ENCODE data around the gene PLCL2.

PLCL2 gene

DNA sequence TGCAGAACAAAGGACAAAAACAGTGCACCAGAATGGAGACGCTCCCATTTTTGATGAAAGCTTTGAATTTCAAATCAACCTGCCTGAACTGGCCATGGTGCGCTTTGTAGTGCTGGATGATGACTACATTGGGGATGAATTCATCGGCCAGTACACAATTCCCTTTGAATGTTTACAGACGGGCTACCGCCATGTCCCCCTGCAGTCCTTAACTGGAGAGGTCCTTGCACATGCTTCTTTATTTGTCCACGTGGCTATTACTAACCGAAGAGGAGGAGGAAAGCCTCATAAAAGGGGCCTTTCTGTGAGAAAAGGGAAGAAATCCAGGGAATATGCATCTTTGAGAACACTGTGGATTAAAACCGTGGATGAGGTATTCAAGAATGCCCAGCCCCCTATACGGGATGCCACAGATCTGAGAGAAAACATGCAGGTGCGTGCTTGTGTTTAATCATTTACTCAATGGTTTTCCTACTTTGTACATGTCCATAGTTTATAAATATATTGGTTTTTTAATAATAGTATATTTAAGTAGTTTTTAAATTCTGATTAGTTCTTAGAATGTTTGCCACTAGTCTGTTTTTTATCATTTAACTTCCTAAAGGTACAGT lies 127.1 kb downstream of the PLCL2 start:
- H3K9me3 Mint-ChIP-seq: no peaks in the 10 kb centered on the region
- H3K36me3 Mint-ChIP-seq: peaks cover 37% of the 10 kb centered on the region
- no peak overlapping the region for H3K4me3 Mint-ChIP-seq
- peaks cover 19% of the 10 kb centered on the region for H3K4me1 Mint-ChIP-seq
- no peak for ATAC-seq
- H3K27ac Mint-ChIP-seq: no peak overlapping the region
- DNase-seq (ENCODE audit: low spot score in 2 of 2): no peak

DNA sequence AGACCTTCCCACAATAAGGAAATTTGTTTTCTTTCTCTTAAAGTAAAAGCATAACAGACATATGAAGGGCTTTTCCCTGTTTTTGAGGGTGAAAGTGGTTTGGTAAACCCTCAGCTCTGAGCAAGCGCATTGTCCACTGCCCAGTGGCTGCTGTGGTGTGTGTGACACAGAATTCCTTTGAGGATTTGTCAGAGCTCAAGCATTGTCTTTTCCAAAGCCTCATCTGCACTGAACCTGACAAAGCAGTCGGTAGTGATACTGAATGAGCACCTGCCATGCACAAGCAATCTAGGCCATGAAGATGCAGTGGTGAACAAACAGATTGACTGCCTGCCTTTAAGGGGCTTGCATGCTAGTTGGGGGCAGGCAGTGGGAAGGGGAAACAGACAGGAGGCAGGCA lies 128.3 kb downstream of the PLCL2 start:
- peaks cover 24% of the 10 kb centered on the region for H3K4me1 Mint-ChIP-seq
- no peak for DNase-seq (ENCODE audit: low spot score in 2 of 2)
- H3K4me3 Mint-ChIP-seq: no peak overlapping the region
- peaks cover 37% of the 10 kb centered on the region for H3K36me3 Mint-ChIP-seq
- H3K27ac Mint-ChIP-seq: no peak overlapping the region
- H3K9me3 Mint-ChIP-seq: no peaks in the 10 kb centered on the region
- ATAC-seq: no peak

DNA sequence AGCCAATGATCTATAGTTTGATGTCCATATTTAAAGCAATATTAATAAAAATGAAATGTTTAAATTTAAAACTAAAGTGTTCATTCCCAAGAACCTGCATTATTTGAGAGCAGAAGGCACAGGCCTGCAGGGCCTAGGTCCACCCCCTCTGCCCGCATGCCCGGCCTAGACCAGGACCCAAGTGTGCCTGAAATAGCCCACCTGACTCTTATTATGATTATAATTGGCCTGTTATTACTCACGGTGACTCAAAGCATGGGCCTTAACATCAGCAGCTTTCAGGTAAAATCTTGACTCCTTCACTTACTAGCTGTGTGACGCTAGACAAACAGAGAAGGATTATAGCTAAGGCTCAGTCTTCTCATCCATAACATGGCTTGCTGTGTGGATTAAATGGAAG lies 128.8 kb downstream of the PLCL2 start:
- H3K36me3 Mint-ChIP-seq: peaks cover 37% of the 10 kb centered on the region
- DNase-seq (ENCODE audit: low spot score in 2 of 2): no peak
- ATAC-seq: no peak
- H3K27ac Mint-ChIP-seq: no peak overlapping the region
- H3K4me1 Mint-ChIP-seq: peaks cover 25% of the 10 kb centered on the region
- no peak overlapping the region for H3K4me3 Mint-ChIP-seq
- no peaks in the 10 kb centered on the region for H3K9me3 Mint-ChIP-seq

DNA sequence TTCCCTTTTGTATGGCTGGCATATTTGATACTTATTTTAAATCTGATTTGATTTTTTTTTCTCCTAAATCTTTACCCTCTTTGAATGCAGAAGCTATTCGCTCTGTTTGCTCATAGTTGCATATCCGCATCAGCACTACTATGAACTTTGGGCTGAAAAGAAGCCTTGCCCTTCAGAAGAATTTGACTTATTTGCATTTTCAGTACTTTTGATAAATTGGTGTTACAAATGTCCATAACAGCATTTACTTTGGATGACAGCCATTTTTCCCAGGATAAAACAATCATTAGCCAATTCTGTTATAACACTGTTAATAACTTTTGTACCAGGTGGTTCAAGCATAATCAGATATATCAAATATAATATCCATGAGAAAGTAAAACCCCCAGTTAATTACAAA lies 129.5 kb downstream of the PLCL2 start:
- peaks cover 37% of the 10 kb centered on the region for H3K36me3 Mint-ChIP-seq
- DNase-seq (ENCODE audit: low spot score in 2 of 2) (no peak), ATAC-seq (no peak)
- no peak overlapping the region for H3K27ac Mint-ChIP-seq
- H3K4me3 Mint-ChIP-seq: no peak overlapping the region
- no peaks in the 10 kb centered on the region for H3K9me3 Mint-ChIP-seq
- H3K4me1 Mint-ChIP-seq: peaks cover 25% of the 10 kb centered on the region

DNA sequence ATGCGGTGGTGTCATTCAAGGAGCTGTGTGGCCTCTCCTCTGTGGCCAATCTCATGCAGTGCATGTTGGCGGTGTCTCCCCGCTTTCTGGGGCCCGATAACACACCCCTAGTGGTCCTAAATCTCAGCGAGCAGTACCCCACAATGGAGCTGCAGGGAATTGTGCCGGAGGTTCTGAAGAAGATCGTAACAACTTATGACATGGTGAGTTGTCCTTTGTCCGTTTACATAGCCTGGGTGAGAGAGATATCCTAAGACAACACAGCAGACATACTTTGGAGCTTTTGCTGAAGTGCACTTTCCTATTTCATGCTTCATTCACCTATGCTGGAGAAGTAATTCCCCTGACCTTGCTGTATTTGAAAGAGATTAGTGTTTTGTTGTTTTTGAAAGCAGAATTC lies 130.0 kb downstream of the PLCL2 start:
- Mint-ChIP-seq H3K4me3 (no peak overlapping the region), H3K27ac (no peak overlapping the region), H3K36me3 (peaks cover 33% of the 10 kb centered on the region), H3K9me3 (no peaks in the 10 kb centered on the region), H3K4me1 (peaks cover 25% of the 10 kb centered on the region)
- ATAC-seq: no peak
- DNase-seq (ENCODE audit: low spot score in 2 of 2): no peak

DNA sequence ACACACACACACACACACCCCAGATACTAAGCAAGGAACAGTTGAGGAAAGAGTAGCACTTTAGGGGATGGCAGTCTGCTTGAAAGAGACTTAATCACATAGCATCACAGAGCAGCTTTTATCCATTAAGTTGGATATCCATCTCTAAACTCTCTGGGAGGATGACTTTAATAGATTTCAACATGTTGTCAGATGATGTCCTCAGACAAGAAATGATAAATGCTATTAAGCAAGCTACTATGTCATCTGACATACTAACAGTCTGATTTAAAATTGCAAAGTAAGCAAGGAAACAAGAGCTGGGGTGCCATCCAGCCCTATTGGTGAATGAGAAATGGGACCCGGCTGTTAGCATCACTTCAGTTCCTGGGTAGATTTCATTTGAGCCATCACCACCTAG lies 136.9 kb downstream of the PLCL2 start:
- no peak overlapping the region for H3K27ac Mint-ChIP-seq
- H3K36me3 Mint-ChIP-seq: peaks cover 2% of the 10 kb centered on the region
- H3K4me1 Mint-ChIP-seq: peaks cover 54% of the 10 kb centered on the region
- H3K9me3 Mint-ChIP-seq: no peaks in the 10 kb centered on the region
- ATAC-seq: no peak
- no peak for DNase-seq (ENCODE audit: low spot score in 2 of 2)
- no peak overlapping the region for H3K4me3 Mint-ChIP-seq

DNA sequence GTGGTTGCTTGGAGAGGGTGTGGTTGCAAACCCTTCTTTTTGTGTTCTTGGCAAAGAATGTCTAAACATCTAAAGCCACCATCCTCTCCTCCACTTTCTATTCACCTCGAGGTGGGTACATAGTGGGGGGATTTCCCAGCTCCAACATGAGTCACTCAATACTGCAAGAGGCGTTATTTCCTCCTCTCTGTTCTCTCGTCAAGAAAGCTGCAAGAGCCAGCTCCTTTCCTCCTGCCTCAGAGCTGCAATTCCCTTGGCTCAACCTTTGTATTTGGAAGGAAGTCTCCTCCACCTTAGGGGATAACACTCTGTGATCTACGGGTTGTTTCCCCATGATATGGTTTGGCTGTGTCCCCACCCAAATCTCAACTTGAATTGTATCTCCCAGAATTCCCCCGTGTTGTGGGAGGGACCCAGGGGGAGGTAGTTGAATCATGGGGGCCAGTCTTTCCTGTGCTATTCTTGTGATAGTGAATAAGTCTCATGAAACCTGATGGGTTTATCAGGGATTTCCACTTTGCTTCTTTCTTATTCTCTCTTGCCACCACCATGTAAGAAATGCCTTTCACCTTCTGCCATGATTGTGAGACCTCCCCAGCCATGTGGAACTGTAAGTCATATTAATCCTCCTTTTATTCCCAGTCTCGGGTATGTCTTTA lies 138.4 kb downstream of the PLCL2 start:
- ATAC-seq: peak; percentile 99
- Mint-ChIP-seq H3K9me3 (no peaks in the 10 kb centered on the region), H3K4me3 (peak overlapping the region; percentile 66), H3K36me3 (no peaks in the 10 kb centered on the region), H3K27ac (peak overlapping the region; percentile 83), H3K4me1 (peaks cover 54% of the 10 kb centered on the region)
- DNase-seq (ENCODE audit: low spot score in 2 of 2): peak; percentile 26 to 79

DNA sequence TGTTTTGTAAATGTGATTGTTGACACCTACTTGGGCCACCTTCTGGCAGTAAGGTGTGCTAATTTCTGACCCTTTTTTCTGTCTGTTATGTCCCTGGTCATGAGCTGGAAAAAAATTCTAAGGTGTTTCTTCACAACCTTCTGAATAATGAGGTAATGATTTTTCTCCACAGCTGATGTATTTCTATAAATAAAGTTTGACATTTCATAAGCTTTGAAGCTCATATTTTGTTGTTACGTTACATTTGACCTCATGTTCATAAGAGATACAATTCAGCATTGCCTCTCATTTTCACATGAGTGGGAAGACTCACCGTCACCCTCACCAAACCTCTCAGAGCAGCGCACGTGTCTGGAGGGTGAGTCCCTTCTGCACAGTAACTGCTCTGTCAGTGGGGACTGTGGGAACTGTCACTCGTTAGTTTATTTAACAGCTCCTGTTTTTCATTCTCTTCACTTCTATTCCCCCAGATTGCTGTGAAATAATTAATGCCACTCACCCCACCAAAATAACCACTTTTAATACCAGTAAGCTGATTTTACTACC lies 140.9 kb downstream of the PLCL2 start:
- ATAC-seq (peak; percentile 77), DNase-seq (ENCODE audit: low spot score in 2 of 2) (no peak)
- no peak overlapping the region for H3K27ac Mint-ChIP-seq
- no peaks in the 10 kb centered on the region for H3K36me3 Mint-ChIP-seq
- no peak overlapping the region for H3K4me3 Mint-ChIP-seq
- H3K4me1 Mint-ChIP-seq: peaks cover 73% of the 10 kb centered on the region
- H3K9me3 Mint-ChIP-seq: no peaks in the 10 kb centered on the region

DNA sequence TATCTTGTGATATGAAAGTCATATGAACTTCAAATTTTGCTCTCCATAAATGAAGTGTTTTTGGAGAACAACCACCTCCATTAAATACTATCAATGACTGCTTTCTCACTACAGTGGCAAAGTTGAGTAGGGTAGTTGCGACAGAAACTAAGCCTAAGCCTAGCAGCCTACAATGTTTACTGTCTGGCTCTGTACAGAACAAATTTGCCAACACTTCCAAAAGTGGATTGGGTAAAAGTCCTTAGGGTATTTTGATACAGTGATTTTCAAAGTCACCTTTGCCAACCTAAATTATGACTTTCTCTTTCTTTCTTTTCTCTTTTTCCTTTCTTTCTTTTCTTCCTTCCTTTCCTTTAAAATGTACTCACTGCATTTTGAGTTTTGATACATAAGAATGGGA lies 142.6 kb downstream of the PLCL2 start:
- Mint-ChIP-seq H3K4me1 (peaks cover 64% of the 10 kb centered on the region), H3K9me3 (no peaks in the 10 kb centered on the region), H3K36me3 (no peaks in the 10 kb centered on the region), H3K27ac (no peak overlapping the region), H3K4me3 (no peak overlapping the region)
- no peak for ATAC-seq
- DNase-seq (ENCODE audit: low spot score in 2 of 2): no peak

DNA sequence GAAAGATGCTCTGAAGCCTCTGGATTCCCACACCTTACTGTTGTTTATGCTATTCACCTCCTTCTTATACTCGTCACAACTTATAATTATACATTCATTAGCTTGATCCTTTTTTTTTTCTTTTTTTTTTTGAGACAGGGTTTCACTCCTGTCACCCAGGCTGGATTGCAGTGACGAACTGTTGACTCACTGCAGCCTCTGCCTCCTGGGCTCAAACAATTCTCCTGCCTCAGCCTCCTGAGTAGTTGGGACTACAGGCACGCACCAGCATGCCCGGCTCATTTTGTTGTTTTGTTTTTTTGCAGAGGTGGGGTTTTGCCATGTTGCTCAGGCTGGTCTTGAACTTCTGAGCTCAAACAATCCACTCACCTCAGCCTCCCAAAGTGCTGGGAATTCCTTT lies 143.6 kb downstream of the PLCL2 start:
- H3K27ac Mint-ChIP-seq: no peak overlapping the region
- H3K4me1 Mint-ChIP-seq: peaks cover 64% of the 10 kb centered on the region
- H3K9me3 Mint-ChIP-seq: no peaks in the 10 kb centered on the region
- DNase-seq (ENCODE audit: low spot score in 2 of 2) (no peak), ATAC-seq (no peak)
- no peaks in the 10 kb centered on the region for H3K36me3 Mint-ChIP-seq
- no peak overlapping the region for H3K4me3 Mint-ChIP-seq

DNA sequence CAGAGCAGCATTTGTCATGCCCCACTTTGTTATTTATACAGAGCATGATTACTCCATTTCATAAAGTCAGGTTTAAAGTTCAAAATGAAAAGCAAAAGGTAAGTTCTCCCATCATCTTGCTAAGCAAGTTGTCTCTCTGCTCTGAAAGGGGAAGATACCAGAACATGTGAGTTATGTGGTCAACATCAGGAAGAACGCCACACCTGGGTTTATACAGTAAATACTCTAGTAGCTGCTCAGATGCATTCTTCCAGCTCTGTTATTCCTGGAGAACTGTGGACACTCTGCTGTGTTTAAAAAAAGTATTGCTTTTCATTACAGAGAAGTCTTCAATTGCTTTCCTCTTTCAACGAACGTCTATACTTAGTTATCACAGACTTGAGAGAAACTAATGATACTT lies 145.7 kb downstream of the PLCL2 start:
- Mint-ChIP-seq H3K4me3 (no peak overlapping the region), H3K4me1 (peaks cover 56% of the 10 kb centered on the region), H3K36me3 (no peaks in the 10 kb centered on the region), H3K9me3 (no peaks in the 10 kb centered on the region), H3K27ac (no peak overlapping the region)
- ATAC-seq (no peak), DNase-seq (ENCODE audit: low spot score in 2 of 2) (no peak)

DNA sequence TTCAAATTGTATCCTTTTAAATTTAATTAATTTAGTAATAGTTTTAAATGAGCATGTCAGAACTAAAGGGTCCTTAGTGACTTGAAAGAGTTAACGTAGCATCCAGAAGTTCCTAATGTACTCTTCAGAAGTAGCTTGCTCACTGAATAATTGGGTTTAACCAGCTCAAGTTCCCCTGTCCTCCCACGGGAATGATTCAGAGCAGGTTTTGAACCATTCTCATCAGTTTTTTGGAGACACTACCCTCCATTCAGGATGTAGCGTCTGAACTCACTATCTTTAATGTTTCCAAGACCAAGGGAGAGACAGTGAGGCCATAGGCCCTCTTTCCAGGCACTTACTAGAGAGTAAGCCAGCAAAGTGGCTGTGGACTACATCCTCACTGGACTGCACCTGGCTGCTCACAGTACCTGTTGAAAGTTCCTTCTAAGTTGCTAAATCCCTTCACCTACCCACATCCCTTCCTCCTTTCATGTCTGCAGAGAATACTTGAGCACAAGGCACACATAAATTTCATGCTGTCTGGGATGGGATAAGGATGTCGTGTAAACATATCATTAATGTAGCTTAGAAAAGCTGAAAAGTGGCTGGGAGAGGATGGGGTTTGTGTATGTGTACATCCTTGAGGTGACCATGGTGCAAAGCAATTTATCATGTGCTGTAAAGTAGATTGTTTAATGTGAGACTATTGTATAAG lies 146.3 kb downstream of the PLCL2 start:
- no peak overlapping the region for H3K4me3 Mint-ChIP-seq
- DNase-seq (ENCODE audit: low spot score in 2 of 2): no peak
- ATAC-seq: peak; percentile 8
- H3K27ac Mint-ChIP-seq: no peak overlapping the region
- H3K9me3 Mint-ChIP-seq: no peaks in the 10 kb centered on the region
- H3K4me1 Mint-ChIP-seq: peaks cover 52% of the 10 kb centered on the region
- no peaks in the 10 kb centered on the region for H3K36me3 Mint-ChIP-seq

DNA sequence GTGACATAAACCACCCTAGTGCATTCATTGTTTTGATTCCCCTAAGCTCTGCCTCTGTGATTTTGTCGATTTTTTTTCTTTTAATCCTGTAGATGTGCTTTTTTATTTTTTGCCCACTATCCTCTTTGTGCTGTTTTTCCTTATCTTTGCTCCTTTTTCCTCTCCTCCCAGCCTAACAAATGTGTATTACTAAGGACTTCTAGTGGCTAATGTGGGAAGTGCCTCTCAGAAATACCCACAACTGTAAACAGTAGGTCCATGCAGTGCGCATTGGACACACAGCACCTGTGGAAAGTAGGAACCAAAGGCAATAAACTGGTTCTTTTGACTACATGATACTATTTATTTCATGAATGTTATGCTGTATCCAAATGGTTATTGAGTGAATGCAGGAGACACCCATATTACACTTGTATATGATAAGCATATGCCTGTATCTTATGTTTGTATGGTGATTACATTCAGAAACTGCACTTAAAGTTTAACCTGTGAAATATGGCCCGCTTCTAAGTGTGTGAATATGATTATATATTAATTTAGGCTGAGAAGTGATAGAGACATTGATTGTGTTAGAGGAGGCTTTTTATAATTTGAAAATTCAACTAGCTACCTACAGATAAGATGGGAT lies 147.8 kb downstream of the PLCL2 start:
- peaks cover 48% of the 10 kb centered on the region for H3K4me1 Mint-ChIP-seq
- no peak overlapping the region for H3K27ac Mint-ChIP-seq
- H3K4me3 Mint-ChIP-seq: no peak overlapping the region
- DNase-seq (ENCODE audit: low spot score in 2 of 2) (no peak), ATAC-seq (no peak)
- H3K36me3 Mint-ChIP-seq: no peaks in the 10 kb centered on the region
- no peaks in the 10 kb centered on the region for H3K9me3 Mint-ChIP-seq

DNA sequence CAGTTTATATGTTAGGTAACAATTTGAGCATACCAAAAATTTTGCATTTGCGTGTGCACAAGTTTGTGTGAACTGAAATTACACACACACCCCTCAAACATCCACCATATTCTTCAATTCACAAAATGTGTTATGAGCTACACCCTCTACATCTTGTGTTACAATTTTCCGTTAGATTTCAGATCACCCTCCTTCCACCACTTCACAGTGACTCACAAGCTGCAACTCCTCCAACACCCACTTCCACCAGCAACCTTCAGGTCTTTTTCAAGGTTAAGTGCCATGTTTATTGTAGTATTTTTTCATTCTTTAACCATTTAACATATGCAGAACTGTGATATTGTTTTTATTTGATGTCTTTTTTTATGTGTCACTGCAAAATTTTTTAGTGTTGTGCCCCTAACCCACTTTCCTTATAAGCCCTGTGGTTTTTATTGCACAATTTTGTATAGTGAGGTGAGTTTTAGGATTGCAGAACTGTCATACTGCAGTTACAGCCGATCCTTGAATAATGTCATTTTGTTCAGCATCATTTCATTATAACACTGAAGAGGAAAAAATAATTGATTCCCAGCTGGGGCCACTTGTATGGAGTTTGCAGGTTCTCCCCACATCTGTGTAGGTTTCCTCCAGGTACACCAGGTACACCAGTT lies 148.9 kb downstream of the PLCL2 start:
- Mint-ChIP-seq H3K27ac (no peak overlapping the region), H3K9me3 (no peaks in the 10 kb centered on the region), H3K4me3 (no peak overlapping the region), H3K4me1 (peaks cover 45% of the 10 kb centered on the region), H3K36me3 (no peaks in the 10 kb centered on the region)
- ATAC-seq (peak; percentile 86), DNase-seq (ENCODE audit: low spot score in 2 of 2) (no peak)

DNA sequence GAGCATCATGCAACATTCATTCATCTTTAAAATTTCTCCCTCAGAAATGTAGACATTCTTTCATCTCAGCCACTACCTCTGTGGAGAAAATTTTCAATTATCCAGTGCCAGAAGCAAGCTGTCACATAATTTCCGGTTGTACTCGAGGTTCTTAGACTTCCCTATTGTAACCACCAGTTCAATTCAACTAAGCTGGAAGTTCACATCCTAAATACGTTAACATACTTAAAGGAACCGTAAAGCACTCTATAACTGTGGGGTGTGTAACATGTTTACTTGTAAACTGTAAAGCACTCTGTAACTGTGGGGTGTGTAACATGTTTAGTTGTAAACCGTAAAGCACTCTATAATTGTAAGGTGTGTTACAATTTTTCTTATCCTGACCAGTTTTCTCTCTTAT lies 150.3 kb downstream of the PLCL2 start:
- Mint-ChIP-seq H3K27ac (no peak overlapping the region), H3K9me3 (no peaks in the 10 kb centered on the region), H3K4me3 (no peak overlapping the region), H3K4me1 (peaks cover 43% of the 10 kb centered on the region), H3K36me3 (no peaks in the 10 kb centered on the region)
- DNase-seq (ENCODE audit: low spot score in 2 of 2) (no peak), ATAC-seq (no peak)
